GM12872 (cell line): ENCODE results near the gene HS3ST3B1.

Experiments used
- CTCF ChIP-seq: IDR thresholded peaks from 3 replicates; pipeline ENCODE4 v1.5.1; 2011; ENCODE audit warnings: low read depth, mild to moderate bottlenecking, low read length, moderate library complexity; ENCODE audit not compliant: insufficient read depth

Gene HS3ST3B1

DNA sequence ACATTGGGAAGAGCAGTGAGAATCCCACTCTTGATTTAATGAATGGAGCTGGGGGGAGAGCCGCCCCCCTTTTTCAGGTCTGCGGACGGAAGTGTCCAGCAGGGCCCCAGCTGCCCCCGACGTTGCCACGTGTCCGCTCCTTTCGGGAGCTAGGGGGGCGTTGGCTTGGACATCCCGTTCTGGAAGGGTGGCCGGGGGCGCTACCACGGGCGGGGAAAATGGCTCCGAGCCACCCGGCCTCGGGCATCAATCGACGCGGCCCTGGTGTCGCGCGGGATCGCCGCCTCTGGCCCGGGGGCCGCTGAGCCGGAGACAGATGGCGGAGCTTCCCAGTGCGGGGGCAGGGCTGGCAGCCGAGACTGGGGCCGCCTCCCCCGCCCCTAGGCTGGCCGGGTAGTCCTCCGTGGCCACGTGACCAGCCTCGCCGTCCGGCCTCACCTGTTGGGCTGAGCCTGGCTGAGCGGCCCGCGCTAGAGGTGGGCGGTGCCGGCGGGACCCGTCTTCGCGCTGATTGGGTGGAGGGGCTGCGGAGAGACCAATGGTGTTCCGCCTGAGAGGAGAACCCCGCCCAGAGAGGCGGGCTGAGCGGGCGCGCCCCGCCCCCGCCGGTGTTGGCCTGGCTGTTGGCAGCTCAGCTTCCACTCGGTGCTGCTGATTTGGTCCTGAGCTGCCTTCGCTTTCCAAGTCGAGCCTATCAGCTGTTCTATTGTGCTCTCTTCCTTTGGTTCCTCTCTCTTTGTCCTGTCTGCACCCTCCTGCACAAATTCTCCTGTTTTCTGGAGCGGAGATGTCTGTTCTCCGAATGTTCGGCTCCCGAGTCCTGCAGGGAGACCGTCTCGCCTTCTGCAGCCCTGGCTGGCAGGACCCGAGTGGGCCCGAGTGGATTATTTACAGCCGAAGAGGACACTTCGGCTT lies 8.3 kb downstream of the HS3ST3B1 start:
- TF ChIP-seq CTCF, result no peak

DNA sequence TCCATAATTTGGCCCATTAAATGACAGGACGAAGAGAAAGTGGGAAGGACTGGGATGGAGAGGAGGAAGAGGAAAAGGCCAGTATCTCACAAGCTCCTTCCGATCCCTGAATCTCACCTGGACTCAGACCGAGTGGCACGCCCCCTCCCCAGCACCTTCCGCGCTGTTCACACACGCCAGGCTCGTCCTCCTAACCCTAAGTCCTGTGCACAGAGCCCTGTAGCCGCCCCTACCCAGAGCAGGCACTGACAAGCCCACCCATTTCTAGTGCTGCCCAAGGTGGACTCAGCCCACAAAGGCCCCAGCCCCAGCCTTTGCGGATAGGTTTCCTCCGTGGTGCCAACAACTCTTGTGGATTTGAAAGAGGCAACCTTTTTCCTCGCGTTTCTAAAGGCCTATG lies 9.2 kb downstream of the HS3ST3B1 start:
- no peak for TF ChIP-seq CTCF

- no peak for TF ChIP-seq CTCF
Observed at GRCh38 chr17:14310605-14311004, 9.7 kb downstream of the HS3ST3B1 start.

DNA sequence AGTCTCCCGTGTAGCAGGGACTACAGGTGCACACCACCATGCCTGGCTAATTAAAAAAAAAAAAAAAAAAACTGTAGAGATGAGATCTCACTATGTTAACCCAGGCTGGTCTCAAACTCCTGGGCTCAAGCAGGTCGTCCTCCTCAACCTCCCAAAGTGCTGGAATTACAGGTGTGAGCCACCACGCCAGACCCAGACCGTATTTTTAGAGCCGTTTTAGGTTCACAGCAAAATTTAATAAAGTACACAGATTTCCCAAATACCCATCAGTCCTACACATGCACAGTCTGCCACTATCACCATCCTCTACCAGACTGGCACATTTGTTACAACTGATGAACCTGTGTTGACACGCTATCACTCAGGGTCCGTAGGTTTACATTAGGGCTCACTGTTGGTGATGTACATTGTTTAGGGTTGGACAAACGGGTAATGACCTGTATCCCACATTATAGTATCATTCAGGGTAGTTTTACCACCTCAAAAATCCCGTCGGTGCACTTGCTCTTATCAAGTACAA lies 10.4 kb downstream of the HS3ST3B1 start:
- no peak for TF ChIP-seq CTCF

GRCh38 chr17:14311981-14312380 lies 11.1 kb downstream of the HS3ST3B1 start:
- TF ChIP-seq CTCF, result no peak

DNA sequence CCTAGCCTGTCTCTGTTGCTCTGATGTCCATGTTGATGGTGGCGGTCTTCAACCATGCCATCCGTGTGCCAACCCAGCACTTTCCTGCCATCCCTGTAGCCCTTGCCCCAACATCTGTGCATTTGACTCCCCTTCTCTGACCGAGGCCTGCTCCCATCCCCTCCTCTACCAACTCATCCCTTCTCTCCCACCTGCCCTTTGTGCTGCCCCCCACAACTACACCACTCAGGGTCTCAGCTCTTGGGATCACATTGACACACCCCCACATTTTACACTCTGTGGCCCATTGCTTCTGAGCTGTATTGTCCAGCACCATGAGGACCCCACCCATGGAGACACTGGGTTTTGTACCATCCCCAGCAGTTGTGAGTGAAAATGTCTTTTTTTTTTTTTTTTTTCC lies 11.6 kb downstream of the HS3ST3B1 start:
- TF ChIP-seq CTCF, result no peak

- TF ChIP-seq CTCF, result no peak
Observed at GRCh38 chr17:14316126-14316832, 15.4 kb downstream of the HS3ST3B1 start.
